HG03342 (cell line): ENCODE data around the gene RASSF5.
A peak's percentile ranks its signal among the peaks of the same experiment; 100 is the strongest.
"Not testable (repeated sequence)": the region's sequence is repeated elsewhere in the genome, so short reads cannot be mapped to it uniquely, and the experiment has no call there.

Experiments used
- ATAC-seq: cut with Tn5 transposase; IDR thresholded peaks from one replicate; pipeline ENCODE4 v1.9.1; 2021; ENCODE audit warnings: mild to moderate bottlenecking, moderate library complexity; ENCODE audit not compliant: unreplicated experiment

RASSF5 gene

GRCh38 chr1:206626396-206626795 is 119.1 kb downstream of the RASSF5 start:
- not testable (repeated sequence) for ATAC-seq

DNA sequence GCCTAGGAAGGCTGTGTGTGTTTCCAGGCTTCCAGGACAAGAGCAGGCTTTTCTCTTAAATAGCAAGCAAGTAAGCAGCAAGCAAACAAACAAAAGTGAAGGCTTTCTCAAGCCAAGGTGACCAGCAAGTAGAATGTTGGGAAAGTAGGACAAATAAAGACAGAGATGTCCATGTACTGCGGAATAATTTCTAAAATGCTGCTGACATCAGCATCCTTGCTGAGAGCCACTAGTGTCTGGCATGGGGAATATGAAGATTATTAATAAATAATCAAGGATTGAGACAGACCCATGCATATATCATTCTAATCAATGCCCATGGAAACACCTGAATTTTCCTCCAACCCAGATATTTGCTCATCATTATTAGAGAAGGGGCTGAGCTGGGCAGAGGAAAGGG is 121.6 kb downstream of the RASSF5 start:
- ATAC-seq = no peak

- ATAC-seq = no peak
Observed at GRCh38 chr1:206631085-206631509, 123.8 kb downstream of the RASSF5 start.

- ATAC-seq = no peak
Observed at GRCh38 chr1:206633708-206634121, 126.4 kb downstream of the RASSF5 start.

- ATAC-seq = no peak
Observed at GRCh38 chr1:206634365-206635079, 127.2 kb downstream of the RASSF5 start.

GRCh38 chr1:206635080-206635977 is 128.0 kb downstream of the RASSF5 start, which contains the start of gene DYRK3:
TSS of gene DYRK3 (plus strand) at chr1:206635536. CDS start at chr1:206635704, 168 bp downstream.
- ATAC-seq = peak; percentile 89

GRCh38 chr1:206635978-206636345 is 128.6 kb downstream of the RASSF5 start:
- ATAC-seq = peak; percentile 13

- ATAC-seq = no peak
Observed at GRCh38 chr1:206636671-206637070, 129.3 kb downstream of the RASSF5 start.

- ATAC-seq = no peak
Observed at GRCh38 chr1:206637605-206638004, 130.3 kb downstream of the RASSF5 start.
